Stimulated activated CD8-positive, alpha-beta memory T cell treated with anti-CD3 and anti-CD28 coated beads, Interleukin-15, amount 100 ng/mL, for 24 hours (primary cell): ENCODE data around the gene PPP1R7.

Source experiments
- DNase-seq: peaks from one replicate; pipeline ENCODE4 v3.0.0-alpha.2; 2020; ENCODE audit warnings: low read depth

PPP1R7 gene

DNA sequence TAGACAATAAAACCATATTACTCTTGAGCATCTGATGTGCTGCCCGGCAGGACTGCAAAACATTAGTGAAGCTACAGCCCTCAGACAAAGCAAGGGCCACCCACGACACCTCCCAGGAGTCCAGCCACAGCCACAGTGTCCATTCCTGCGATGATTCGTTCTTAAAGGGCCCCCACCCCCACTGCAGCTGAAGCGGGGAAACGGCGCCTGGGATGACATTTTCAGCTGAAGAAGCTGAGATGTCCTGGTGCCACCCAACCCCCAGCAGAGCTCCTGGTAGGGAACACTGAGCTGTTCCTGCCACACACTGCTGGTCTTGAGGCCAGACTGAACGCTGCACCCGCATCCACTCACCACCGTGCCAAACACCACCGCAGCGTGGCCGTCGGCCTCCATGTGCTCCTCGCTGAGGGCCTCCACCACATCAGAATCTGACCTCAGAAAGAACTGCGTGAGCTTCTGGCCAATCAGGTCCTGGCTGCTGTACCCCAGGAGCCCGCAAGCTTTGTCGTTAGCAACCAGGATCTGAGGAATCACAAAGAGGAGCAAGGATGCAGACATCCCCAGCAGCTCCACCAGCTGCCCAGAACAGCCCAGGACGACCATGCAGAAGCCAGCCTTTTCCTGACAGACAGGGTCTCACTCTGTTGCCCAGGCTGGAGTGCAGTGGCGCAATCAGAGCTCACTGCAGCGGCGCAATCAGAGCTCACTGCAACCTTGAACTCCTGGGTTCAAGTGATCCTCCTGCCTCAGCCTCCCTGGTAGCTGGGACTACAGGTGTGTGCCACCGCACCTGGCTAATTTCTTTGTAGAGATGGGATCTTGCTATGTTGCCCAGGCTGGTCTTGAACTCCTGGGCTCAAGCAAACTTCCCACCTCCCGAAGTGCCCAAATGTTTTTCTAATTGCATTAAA lies 10.5 kb upstream of the PPP1R7 start:
- DNase-seq, result no peak

- no peak for DNase-seq
Observed at GRCh38 chr2:241140445-241140840, 9.8 kb upstream of the PPP1R7 start.

- DNase-seq, result no peak
Observed at GRCh38 chr2:241141214-241141770, 9.0 kb upstream of the PPP1R7 start.

- DNase-seq, result no peak
Observed at GRCh38 chr2:241142063-241142462, 8.2 kb upstream of the PPP1R7 start.

DNA sequence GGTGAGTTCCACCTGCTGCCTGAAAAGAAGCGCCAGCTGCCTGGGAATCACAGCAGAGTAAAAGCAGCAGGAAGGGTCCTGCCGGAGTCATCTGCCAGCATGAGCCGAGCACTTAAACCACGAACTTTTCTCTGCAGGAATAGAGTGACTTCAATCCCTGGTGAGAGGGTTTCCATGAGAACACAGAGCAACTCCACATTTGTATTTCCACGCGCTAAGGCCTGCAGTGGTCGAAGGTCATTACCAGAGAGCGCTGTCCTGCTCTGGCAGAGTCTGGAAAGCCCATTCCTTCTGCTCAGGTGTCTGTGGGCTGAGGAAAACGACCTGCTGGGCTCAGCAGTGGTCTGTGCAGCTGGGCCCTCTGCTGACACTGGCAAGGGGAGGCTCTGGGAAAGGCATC lies 7.7 kb upstream of the PPP1R7 start:
- DNase-seq, result no peak

DNA sequence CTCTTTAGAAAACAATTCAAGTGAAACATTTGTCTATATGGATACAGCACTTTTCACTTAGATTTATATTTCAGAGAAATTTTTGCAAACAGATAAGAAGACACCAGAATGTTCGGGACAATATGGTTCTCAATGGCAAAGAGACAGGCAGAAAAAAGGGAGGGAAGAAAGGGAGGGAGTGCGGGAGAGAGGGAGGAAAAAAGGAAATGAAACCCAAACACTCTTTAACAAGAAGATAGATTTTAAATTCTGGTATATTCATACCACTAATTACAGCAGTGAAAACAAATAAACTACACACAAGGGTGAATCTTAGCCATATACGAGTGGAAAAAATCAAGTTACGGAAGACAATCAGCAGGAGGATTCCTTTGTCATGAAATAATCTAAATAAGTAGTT lies 4.0 kb upstream of the PPP1R7 start:
- no peak for DNase-seq

GRCh38 chr2:241147336-241147735 lies 2.9 kb upstream of the PPP1R7 start:
- DNase-seq, result no peak

- DNase-seq, result no peak
Observed at GRCh38 chr2:241148239-241148638, 2.0 kb upstream of the PPP1R7 start.

DNA sequence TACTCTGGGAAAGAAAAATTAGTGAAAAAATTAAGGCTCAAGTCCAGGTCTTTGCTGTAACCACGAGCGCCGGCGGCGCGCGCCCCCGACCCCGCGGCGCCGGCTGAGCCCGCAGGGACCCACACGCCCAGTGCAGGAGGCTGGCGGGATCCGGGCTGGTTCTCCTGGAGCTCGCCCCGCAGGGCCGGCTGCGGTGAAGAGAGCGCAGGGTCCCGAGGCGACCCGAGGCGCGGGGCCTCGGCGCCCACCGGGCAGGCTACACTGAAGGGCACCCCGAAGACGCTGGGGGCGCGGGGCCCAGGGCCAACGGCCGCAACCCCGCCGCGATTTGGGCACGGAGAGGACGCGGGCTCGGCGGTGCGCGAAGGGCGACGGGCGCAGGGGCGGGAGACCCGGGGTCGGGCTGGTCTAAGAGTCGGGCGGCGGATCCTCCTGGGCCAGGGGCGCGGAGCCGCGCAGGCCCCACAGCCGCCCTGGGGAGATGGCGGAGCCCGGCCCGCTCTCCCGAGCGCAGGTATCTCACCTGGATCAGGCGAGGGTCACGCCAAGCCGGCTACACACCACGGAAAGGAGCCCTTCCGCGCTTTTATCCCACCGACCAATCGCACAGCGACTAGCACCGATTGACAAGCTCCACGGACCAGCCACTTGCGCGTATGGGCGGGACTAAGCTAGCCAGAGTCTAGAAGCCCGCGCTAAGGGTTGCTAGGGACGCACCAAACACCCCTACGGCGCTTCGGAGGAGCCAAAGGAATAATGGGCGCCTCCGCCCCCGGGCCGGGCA lies 1.2 kb upstream of the PPP1R7 start, which contains the start of gene PASK:
TSS of gene PASK (minus strand) at position 582 of the 784 bp plus-strand sequence. CDS start 6,440 bp downstream, outside the sequence.
- DNase-seq, result peak; percentile 55

GRCh38 chr2:241149675-241149924 lies 667 bp upstream of the PPP1R7 start:
- no peak for DNase-seq

- no peak for DNase-seq
Observed at GRCh38 chr2:241150660-241151530, 628 bp downstream of the PPP1R7 start.

DNA sequence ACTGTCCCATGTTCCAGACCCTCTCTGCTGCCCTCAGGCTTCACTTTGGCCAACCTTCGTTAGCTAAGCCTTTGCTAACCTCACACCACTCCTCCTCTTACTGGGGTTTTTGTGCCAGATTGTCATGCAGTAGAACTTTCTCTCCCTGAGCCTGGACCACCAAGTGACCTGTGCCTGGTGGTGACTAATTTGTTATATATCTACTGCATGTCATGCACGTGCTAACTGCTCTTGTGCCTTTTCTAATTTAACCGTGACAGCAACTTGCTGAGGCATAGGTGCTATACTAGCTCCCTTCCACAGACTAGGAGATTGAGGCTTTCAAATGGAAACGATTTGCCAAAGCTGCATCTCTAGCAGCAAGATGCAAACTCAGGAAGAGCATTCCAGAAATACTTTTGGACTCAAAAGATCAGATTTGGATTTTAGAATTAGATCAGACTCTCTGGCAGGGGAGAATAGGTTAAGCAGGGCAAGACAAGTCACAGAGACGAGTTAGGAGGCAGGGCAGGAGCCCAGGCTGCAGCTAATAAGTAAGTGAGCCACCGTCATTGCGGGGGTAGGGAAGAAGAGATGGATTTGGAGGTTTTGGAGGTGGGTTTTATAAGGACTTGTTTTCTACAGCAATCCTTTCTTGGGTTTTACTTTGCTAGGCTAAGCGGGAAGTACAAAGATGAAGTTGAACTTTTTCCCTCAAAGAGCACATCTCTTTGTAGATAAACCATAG lies 1.8 kb downstream of the PPP1R7 start:
- no peak for DNase-seq

GRCh38 chr2:241153616-241154015 lies 3.3 kb downstream of the PPP1R7 start:
- no peak for DNase-seq

GRCh38 chr2:241154915-241155314 lies 4.6 kb downstream of the PPP1R7 start:
- DNase-seq, result no peak

GRCh38 chr2:241155936-241156335 lies 5.7 kb downstream of the PPP1R7 start:
- DNase-seq, result no peak

- DNase-seq, result no peak
Observed at GRCh38 chr2:241156971-241157441, 6.7 kb downstream of the PPP1R7 start.

DNA sequence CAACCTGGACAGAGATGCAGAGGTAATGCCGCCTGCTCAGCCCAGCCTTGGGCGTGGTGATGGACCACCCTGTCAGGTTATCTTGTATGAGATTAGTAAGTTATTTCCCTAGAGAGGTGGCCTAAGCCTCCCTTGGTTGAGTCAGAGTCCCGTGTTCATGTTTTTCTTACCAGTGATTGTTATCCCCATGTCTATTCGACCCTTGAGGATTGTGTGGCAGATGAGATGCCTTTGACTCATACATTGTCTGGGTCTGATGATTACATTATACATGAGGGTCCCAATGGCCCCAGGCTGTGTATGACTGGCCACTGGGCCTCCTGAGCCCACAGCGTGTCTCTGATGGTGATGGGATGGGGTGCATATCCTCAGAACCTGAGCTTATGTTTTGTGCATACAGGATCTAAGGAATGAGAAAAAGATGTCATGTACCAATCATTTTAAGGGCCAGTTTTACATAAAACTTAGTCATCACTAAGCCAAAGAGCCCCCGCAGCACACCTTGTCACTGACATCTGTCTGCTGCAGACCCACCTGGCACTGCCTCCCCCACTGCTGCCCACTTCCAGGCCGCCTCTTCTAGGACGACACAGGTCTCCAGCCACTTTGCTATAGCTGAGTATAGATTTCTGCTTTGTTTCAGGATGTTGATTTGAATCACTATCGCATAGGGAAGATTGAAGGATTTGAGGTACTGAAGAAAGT lies 7.7 kb downstream of the PPP1R7 start:
- DNase-seq, result no peak

DNA sequence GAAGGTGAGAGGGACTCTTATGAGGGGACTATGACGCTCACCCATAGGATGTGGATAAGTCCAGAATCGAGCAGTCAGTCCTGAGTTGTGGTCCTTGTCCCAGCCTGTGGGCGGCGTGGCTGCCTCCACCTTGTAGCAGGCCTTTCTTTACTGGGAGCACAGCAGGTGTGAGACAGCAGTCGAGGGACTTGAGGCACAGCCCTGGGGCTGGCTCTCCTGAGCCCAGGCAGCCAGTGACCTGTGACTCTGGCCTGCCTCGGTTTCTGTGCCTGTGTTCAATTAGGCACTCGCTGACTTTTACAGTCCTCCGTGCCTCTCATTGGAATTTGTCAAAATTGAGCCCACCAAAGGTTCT lies 8.3 kb downstream of the PPP1R7 start:
- DNase-seq, result no peak

DNA sequence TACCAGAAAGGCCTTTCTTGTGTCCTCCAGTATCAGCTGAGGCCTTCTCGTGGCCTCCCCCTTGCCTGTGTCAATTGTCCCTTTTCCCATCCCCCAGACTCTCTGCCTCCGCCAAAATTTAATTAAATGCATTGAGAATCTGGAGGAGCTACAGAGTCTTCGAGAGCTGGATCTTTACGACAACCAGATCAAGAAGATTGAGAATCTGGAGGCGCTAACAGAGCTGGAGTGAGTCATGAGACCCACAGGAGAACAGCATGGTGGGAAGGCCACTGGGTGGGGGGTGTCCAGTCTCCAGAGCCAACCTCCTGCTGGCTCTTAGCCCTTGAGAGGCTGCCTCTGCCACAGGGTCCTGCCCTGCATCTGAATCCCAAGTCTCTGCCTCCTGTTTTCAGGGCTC lies 8.8 kb downstream of the PPP1R7 start:
- no peak for DNase-seq

- no peak for DNase-seq
Observed at GRCh38 chr2:241160318-241160717, 10.1 kb downstream of the PPP1R7 start.
